ENCODE data around the gene YBX2.

YBX2 gene

DNA sequence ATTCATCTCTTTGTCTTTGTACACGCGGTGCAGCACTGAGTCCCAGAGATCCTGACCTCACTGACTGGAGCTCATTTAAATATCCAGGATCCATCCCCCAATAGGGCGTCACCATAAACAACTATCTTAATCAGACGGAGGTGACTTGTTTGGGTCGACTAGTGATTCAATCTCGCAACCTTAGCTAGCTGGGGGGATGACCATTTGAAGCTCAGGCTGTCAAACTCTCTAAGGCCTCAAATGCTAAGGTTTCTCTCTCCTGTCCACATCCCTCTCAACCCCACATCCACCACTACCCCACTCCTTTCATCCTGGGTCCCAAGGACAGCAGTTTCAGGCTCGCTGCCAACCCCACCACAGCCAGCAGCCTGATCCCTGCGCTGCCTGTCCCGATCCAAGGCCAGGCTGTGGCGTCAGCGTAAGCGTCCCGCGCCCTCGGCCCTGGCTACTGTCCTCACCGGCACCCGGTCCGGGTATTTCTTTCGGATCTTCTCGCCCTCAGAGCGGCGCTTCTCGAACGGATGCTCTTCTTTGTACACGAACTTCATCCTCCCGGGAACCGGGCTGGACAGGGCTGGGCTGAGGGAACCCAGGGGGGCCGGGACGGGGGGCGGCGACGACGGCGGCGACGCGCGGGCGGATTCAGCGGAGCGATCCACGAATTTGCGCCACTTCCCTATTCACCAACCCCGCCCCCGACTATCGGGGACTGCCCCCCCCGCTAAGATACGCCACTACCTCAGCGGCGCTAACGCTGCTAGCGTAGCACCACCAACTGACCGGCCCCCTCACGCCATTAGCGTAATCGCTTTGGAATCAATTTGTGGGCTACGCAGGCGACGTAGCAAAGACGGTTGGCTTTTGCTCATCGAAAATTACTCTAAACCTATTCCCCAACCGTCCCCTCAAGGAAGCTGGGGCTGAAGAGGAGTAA is 52.4 kb downstream of the YBX2 start, which contains the start of gene GABARAP:
TSS of gene GABARAP (minus strand) at position 667 of the 934 bp plus-strand sequence. CDS start at position 548, 119 bp downstream.
- DNase-seq = peak; percentile 90 to 94

DNA sequence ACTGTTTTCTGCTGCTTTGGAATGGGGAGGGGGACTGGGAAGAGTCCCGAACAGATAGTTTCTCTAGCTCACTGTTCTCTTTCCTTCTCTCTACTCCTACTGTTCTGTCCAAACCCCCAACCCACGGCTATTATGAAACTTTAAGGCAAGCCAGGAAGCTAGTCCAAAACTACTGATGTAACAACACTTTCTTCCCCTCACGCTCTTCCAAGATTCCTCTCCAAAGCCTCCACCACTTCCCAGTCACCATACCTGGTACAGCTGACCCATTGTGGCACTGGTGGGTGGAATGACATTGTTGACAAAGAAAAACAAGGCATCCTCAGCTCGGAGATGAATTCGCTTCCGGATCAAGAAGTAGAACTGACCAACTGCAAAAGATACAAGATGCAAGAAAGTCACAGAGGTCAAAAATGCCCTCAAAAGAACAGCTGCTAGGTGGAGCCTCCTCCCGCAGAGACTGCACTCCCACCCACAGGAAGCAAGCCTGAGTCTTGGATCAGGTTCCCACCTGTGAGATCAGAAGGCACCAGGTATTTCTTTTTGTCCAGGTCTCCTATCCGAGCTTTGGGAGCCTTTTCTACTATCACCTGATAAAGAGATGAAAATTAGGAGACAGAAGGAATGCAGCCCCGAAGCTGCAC is 53.2 kb downstream of the YBX2 start:
- DNase-seq = no peak

DNA sequence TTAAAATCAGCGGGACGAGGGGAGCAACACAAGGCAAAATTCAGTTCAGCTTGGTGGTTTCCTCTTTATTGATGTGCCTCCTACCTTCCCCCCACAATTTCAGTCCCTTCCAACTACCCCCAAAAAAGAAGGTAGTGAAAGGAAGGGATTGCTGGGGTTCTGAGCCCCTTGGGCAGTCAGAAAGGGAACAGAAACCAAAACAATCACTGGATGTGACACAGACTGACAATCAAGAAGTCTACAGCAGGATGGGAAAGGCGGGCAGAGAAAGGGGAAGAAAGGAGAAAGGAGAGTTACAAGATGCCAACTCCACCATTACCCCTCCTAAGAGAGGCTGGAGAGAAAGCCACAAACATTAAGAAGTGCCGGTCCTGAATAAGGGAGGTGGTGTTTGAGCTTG is 54.1 kb downstream of the YBX2 start:
- peak in 1 of 2 donors; percentile 31 for DNase-seq

DNA sequence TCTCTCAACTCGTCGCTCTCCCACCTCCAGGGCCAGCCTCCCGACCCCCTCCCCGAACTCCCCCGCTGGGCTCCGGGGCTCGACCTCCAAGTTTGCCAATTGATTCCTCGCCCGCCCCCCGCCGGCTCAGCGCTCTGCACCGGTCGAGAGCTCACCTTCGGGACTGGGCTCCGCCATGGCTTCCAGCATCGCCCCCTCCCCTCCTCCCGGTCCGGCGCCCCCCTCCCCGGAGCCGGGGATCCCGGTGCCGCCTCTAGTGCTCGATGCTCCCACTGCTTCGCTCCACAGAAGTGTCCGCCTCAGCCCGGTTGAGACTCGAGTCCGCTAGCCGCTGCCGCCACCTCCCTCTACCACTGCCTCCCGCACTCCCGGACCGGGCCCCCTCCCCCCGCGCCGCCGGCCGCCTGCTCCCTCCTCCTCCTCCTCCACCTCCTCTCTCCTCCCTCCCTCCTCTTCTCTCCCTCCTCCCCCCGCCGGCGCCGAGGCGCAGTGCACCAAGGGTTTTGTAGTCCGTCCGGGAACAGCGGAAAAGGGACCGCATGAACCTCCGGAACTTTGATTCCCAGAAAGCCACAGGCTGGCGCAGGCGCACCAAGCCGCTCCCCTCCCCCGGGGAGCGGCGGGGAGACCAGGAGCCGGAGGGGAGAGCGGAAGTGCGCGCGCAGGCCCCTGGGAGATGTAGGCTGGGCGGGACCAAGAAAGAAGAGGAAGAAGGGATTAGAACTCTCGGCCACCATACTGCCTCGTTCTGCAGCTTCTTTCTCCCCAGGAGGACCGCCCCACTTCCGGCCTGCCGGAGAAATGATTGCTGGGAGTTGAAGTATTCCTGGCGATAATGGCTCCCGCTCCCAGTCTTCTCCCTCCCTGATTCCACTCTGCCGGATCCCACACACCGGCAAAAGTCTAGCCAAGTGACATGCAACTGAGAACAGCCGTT is 55.1 kb downstream of the YBX2 start, which contains the start of gene PHF23:
TSS of gene PHF23 (minus strand) at position 367 of the 937 bp plus-strand sequence. CDS start at position 189, 178 bp downstream.
- peak; percentile 99 for DNase-seq

DNA sequence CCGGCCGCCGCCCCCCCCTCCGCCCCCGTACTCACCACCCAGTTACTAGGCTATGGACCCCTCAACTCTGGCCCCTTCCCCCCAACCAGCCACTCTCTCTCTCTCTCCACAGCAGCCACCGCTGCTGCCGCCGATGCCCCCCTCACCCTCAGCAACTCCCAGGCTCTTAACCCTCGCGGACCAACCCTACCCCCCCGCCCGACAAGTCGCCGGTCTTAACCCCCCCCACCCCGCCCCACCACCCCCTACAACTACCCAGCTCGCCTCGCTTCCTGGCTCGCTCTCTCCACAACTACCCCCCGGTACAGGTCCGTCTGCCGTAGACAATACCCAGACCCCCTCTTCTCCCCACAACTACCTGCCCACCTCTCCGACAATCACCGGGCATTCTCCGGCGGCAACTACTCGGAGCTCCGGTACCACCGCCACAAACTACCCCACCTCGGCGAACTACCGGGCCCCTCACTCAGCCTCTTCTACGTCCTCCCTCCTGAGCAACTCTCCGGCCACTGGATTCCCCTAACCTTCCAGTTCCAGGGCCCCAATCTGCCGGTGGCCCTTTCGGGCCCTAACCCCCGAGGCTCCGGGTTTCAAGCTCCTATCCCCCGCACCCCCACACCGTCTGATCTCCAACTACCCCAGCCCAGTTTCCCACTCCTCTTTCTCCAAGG is 55.9 kb downstream of the YBX2 start:
- DNase-seq = peak; percentile 52 to 62
